Measurements from ENCODE around the gene EHD3.

Gene EHD3

DNA sequence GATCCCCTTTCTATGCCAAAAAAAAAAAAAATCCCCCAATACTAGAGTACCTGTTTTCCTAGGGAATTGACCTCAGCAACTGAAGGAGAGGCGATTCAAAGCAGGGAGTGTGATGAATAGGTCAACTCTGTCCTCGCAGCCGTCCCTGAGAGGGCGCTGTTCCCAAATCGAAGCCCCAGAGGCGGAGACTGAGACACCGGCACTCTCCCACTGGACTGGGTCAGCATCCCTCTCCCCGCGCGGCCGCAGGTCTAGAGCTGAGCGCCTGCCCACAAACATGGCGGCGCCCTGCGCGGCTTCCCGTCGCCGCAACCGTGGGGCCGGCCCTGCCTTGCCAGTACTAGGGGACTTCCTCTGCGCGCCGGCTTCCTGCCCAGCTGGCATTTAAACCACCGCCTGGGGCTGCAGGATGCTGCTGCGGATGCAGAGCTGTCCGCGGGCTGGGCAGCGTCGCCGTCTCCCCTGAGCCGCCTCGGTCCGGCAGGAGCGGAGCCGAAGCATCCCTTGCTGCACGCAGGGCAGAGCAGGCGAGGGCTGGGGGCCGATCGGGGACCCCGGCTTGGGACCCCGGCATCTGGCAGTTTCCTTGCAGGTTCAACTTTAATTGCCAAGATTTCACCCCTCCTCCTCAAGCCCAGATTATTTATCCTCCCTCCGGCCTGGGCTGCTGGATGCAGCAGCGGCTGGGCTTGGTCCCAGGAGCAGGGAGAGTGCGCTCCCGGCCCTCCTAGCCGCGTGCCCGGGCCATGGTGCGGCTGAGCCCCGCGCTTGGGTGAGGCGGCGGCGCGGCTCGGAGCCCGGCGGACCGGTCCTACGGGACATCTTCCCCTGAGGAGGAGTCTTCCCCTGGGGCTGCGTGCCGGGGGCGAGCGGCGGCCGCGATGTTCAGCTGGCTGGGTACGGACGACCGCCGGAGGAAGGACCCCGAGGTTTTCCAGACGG lies at the start of gene EHD3:
EHD3 (plus strand) TSS at position 412 of the 942 bp plus-strand sequence; CDS start at position 882, 470 bp downstream.
- DNase-seq: peak; percentile 79 to 83

GRCh38 chr2:31187166-31187565 lies 46.8 kb upstream of the EHD3 start:
- no peak for DNase-seq

GRCh38 chr2:31188131-31188530 lies 45.8 kb upstream of the EHD3 start:
- DNase-seq: no peak

GRCh38 chr2:31189141-31189540 lies 44.8 kb upstream of the EHD3 start:
- no peak for DNase-seq

- DNase-seq: no peak
Observed at GRCh38 chr2:31190188-31190587, 43.8 kb upstream of the EHD3 start.

GRCh38 chr2:31191931-31192330 lies 42.0 kb upstream of the EHD3 start:
- no peak for DNase-seq

DNA sequence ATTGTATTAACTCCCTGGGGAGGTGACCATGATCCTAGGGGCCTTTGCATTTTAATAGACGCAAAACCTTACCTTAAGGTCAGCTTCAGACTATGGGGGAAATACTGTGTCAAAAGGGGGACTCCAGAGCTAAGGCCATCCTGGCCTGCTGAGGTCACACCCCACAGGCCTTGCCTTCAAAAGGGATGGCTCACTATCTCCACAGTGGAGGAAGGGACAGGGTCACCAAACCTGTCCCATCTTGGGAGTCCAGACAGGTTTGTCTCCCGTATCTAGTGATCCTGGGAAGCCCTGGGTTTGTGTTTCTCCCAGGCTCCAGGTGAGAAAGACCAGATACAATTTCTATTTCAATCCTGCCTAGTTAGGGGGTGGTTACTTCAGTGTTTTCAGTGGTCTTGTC lies 41.6 kb upstream of the EHD3 start:
- DNase-seq: no peak

DNA sequence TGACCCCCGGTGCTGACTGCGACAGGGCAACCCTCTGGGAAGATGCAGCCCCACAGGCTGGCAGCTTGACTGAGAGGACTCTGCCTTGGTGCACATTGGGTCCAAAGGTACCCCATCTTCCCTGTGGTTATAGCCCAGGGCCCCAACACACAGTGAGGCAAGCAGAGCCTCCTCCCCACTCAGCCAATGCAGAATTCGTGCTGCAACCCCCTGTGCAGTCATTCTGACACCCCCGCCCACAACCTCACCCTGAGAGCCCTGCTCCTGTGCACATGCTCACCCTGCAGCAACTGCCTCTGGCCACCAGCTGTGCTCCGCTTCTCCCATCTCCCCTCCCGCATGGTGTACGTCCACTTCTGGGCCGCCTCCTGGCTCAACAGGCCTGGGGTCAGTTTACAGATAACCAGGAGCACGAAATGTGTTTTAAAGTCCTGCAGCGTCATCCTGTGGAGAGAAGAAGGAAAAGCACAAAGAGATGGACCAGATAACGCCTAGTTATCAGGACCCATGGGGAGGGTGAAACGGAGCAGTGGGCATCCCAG lies 41.0 kb upstream of the EHD3 start:
- DNase-seq: no peak

DNA sequence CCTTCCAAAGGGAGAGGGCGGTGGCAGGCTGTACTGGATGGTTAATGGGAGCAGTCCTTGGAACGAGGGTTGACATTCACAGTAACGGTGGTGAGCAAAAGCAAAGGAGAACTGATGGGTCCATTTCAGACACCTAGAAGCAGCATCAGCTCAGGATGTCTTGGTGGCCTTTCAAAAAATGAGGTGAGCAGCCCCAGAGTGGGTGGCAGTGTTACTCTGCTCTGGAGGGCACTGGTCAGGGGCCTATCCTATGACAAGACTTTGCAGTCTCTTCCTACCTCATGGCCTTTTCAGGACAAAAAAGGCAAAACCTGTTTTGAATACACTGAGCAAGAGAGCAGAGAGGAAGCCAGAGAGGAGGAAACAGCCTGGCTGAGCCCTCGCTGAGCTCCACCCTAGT lies 40.1 kb upstream of the EHD3 start:
- no peak for DNase-seq

GRCh38 chr2:31196622-31197021 lies 37.3 kb upstream of the EHD3 start:
- DNase-seq: no peak

- no peak for DNase-seq
Observed at GRCh38 chr2:31197166-31197565, 36.8 kb upstream of the EHD3 start.

DNA sequence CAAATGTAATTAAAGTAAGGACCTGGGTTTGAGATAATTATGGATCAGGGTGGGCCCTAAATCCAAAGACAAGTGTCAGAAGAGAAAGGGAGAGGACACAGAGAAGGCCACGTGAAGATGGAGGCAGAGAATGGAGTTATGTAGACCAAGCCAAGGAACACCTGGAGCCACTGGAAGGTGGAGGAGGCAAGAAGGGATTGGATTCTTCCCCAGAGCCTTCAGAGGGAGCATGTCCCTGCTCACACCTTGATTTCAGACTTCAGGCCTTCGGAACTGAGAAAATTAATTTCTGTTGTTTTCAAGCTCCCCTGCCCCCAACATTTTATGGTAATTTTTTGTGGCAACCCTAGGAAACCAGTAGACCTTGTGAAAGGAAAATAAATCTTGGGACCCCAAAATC lies 36.3 kb upstream of the EHD3 start:
- no peak for DNase-seq

GRCh38 chr2:31199206-31199605 lies 34.7 kb upstream of the EHD3 start:
- DNase-seq: no peak

GRCh38 chr2:31200972-31201371 lies 33.0 kb upstream of the EHD3 start:
- no peak for DNase-seq

- DNase-seq: no peak
Observed at GRCh38 chr2:31202041-31202440, 31.9 kb upstream of the EHD3 start.

DNA sequence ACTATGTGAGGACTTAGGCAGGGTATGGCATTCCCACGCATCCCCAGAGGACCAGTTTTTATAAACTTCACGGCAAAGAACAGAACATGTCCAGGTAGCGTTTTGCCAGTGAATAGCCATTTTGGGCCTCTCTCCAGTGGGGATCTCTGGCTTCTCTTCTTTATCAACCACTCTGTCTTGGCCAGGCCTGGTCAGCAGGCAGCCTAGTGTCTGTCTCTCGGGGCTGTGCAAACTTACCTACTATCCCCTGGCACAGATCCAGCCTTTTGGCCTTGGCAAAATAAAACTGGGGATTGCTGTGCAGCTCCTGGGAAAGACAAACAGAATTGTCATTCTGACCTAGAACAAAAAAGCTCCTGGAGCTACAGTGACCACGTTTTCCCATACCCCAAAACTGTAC lies 31.1 kb upstream of the EHD3 start:
- no peak for DNase-seq

DNA sequence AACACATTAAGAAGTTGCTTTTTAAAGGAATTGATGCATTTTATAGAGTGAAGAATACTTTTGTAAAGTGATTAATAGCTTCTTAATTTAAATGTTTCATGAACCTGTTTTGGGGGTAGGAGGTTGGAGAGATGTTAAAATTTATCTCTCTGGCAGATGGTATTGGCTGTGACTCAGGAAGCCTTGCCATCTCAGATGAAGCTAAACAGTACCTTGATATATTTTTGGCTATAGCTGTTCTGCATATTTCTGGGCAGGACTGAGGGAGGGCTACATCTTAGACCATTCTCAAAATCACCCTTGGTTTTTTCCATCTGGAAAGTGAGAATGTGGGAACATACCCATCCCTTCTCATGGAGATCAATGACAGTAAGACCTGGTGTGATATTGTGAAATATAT lies 30.0 kb upstream of the EHD3 start:
- no peak for DNase-seq

DNA sequence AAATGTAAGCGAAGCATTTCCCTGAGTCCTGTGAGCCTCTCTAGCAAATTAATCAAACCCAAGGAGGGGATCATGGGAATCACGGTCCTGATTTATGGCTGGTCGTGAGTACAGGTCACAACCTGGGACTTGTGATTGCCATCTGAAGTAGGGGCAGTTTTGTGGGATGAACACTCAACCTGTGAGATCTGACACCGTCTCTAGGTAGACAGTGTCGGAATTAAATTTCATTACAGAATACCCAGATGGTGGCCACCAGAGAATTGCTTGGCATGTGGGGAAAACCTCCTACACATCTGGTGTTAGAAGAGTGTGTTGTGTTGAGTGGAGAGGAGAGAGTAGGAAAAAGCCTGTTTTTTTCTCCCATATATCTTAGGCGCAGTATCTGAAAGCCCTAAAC lies 29.2 kb upstream of the EHD3 start:
- DNase-seq: no peak

DNA sequence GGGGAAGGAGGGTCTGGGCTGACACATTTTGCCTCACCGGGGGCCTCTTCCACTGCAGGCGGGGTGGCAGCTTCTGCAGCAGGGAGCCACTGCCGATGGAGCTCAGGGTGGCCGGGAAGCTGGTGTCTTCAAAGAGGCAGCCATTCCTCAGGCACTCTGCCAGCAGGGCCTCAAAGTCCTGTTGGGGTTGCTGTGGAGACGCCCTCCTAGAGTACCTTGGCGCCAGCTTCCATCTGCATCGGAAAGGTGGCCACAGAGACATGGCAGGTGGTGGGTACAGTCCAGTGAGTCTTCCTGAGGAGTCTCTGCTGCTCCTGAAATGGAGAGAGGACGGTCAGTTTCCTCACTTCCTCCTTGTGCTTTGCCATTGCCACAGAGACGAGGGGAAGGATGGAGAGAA lies 28.8 kb upstream of the EHD3 start:
- DNase-seq: no peak

- no peak for DNase-seq
Observed at GRCh38 chr2:31205613-31206012, 28.3 kb upstream of the EHD3 start.

DNA sequence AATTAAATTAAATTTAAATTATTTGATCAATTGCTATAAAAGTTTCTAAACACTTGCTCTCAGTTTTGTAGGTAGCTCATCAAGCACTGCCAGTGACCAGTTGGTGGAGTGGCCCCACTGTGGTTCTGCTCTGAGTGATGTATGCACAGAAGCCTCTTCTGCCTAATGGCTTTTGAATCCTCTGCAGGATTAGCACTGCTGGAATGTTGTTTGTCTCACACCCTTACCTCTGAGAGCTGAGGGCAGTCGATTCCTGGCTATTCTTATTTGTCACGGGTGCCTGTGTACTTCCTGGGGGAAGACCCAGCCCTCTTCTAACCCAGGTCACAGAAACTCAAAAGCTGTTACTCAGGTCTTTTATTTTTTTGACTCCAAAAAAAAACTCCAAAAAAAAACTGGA lies 26.2 kb upstream of the EHD3 start:
- no peak for DNase-seq

DNA sequence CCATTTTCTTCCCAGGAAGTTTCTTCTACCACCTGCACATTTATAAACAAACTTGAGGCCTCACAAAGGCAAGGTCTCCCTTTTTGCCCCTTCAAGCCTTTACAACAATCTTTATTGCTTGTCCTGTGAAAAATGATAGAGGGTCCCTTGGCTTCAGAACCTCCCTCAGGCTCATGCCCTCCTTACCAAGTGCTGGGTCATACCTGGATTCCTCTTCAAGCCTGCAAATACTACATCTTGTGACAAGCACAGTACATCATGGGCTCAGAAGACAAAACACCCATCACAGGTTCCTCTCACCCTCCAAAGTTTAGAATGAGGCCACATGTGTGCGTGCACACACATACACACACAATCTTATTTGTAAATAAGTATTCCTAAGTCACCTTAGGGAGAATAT lies 25.7 kb upstream of the EHD3 start:
- no peak for DNase-seq

DNA sequence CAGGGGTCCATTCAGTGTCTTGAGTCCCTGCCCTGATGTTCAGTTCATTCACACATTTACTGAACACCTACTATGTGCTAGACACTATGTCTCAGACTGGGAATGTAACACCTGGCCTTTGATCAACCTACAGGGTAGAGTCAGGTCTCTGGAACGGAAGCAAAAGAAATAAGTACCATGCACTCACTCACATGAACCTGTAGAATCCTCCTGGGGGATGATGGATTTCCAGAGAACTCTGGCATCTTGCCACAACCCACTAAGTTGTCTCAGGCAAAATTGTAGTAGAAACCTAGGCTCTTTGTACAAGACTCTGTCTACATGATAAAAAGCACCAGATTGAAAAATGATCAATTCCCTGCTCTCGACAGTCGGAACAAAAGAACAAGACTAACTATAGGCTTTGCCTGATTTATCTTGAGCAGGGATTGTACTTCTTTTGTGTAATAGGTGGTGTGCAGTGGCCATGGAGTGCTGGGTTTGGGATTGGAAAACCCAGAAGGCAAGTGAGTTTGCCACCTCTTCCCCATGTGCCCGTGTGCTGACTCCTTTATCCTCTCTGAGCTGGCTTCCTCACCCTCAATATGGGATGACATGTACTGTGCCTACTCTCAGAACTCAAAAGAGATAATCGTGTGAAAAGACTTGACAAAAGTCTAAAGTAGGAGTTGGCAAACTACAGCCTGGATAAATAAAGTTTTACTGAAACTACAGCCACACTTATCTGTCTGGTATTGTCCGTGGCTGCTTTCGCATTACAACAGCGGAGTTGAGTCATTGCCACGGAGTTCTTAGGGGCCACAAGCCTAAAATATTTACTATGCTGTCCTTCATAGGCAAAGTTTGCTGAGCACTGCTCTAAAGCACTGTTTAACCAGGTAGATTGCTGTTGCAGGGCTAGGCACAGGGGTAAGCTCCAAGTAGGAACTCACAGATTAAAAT lies 21.0 kb upstream of the EHD3 start:
- no peak for DNase-seq
